ENCODE measurements around the gene DEPDC4.

GRCh38 chr12:100265732-100266584 lies 921 bp downstream of the DEPDC4 start:
- TF ChIP-seq CTCF (IDR thresholded peaks at IDR 0.05; ENCODE audit: low read length) (no peak), EZH2 (IDR thresholded peaks at IDR 0.05; ENCODE audit: borderline replicate concordance, low read length) (no peak)
